Gastroesophageal sphincter (tissue), 3 donors: ENCODE measurements around the gene HOXA10.

Experiments used
- CTCF ChIP-seq, 4 experiments: fragments of 200-600 bp in 2 of 4; fragments of 450-650 bp in 2 of 4; sonication (generic) in 1 of 4; IDR thresholded peaks; one replicate each; pipeline ENCODE4 v1.5.1; 2017 to 2019; ENCODE audit warnings: antibody characterized with exemption in 4 of 4, mild to moderate bottlenecking in 2 of 4, moderate library complexity in 2 of 4
- POLR2A ChIP-seq, 2 donors: fragments of 450-650 bp; IDR thresholded peaks; one replicate each; pipeline ENCODE4 v1.6.1; 2017; ENCODE audit warnings: antibody characterized with exemption in 2 of 2, mild to moderate bottlenecking in 2 of 2, moderate library complexity in 1 of 2

GRCh38 chr7:27196287-27196767 lies 22.2 kb upstream of the HOXA10 start:
- TF ChIP-seq CTCF (IDR thresholded peaks at IDR 0.05) = peak in 3 of 4 experiments; percentile 59 to 68 (median 66)
- no peak for TF ChIP-seq POLR2A (IDR thresholded peaks at IDR 0.05)
